Endothelial cell of umbilical vein (primary cell): ENCODE measurements around the gene PAK5. TPM values are rescaled to one million over a fixed set of nuclear protein-coding genes. Genes with fewer than 3 reads are reported as not detected.

Experiments used
- BruUV-seq: library from RNA; stranded (reverse); fragments of 400-500 nt; replicated peaks from 2 replicates; lab custom pipeline; 2021; lab: Mats Ljungman, UMichigan
- CTCF ChIA-PET: fragments of 300-600, 350-600 bp; sonication (Branson Sonifier 250); formaldehyde crosslinking; loops from one replicate; lab custom pipeline; 2021; ENCODE audit warnings: antibody characterized with exemption, inconsistent platforms; lab: Charles Lee
- POLR2A ChIA-PET: fragments of 300-600, 350-600 bp; sonication (Branson Sonifier 250); formaldehyde crosslinking; loops from one replicate; lab custom pipeline; 2021; ENCODE audit warnings: antibody characterized with exemption, inconsistent platforms; lab: Charles Lee
- DNase-seq: peaks from one replicate; pipeline ENCODE4 v3.0.0-alpha.2; 2011; ENCODE audit warnings: low read depth, low spot score
- FAIRE-seq: peaks from 2 replicates; lab custom pipeline; 2011; peaks lifted over from hg19 to GRCh38; lab: Jason Lieb, UNC
- H2AFZ ChIP-seq: 2 replicates; pipeline ENCODE4 v1.6.0; 2012; ENCODE audit warnings: low read depth, low read length, control low read depth, inconsistent platforms
- H3K27ac ChIP-seq: 2 replicates; pipeline ENCODE4 v1.5.1; 2011; ENCODE audit warnings: low read depth, mild to moderate bottlenecking, control low read depth, low read length, moderate library complexity; ENCODE audit not compliant: insufficient read depth
- H3K27me3 ChIP-seq, 2 experiments: 2 replicates each; pipeline versions ENCODE4 v1.6.0 to v1.6.1; 2011; ENCODE audit warnings: low read length in 2 of 2, mixed read lengths in 1 of 2; ENCODE audit not compliant: control insufficient read depth in 2 of 2, insufficient read depth in 2 of 2
- H3K36me3 ChIP-seq, 2 experiments: 2 replicates in 1 of 2; 3 replicates in 1 of 2; pipeline ENCODE4 v1.5.1; 2011; ENCODE audit warnings: low read length in 2 of 2, mild to moderate bottlenecking in 1 of 2, moderate library complexity in 1 of 2; ENCODE audit not compliant: control insufficient read depth in 2 of 2, insufficient read depth in 2 of 2; ENCODE audit errors: extremely low read depth in 1 of 2
- H3K4me1 ChIP-seq: 3 replicates; pipeline ENCODE4 v1.5.1; 2011; ENCODE audit warnings: mild to moderate bottlenecking, low read length; ENCODE audit not compliant: control insufficient read depth, insufficient read depth; ENCODE audit errors: extremely low read depth
- H3K4me2 ChIP-seq: 2 replicates; pipeline ENCODE4 v1.6.1; 2011; ENCODE audit warnings: low read length, control low read depth, mixed read lengths; ENCODE audit not compliant: insufficient read depth
- H3K4me3 ChIP-seq, 3 experiments: fragments of 200-600 bp in 1 of 3; sonication (generic), shearing (Covaris generic) in 1 of 3; replicated peaks in 1 of 3; 2 replicates each; pipeline ENCODE4 v1.5.1; 2011 to 2016; ENCODE audit warnings: control low read depth in 3 of 3, low read length in 3 of 3, mild to moderate bottlenecking in 2 of 3, inconsistent platforms in 1 of 3, low read depth in 1 of 3, moderate library complexity in 1 of 3; ENCODE audit not compliant: insufficient read depth in 1 of 3
- H3K79me2 ChIP-seq: 2 replicates; pipeline ENCODE4 v1.6.0; 2012; ENCODE audit warnings: low read length, inconsistent platforms; ENCODE audit not compliant: control insufficient read depth, insufficient read depth
- H3K9ac ChIP-seq: replicated peaks from 2 replicates; pipeline ENCODE3; 2011; ENCODE audit warnings: low read length, control low read depth; ENCODE audit not compliant: insufficient read depth; ENCODE audit errors: extremely low read depth
- H3K9me1 ChIP-seq: replicated peaks from 3 replicates; pipeline ENCODE4 v1.6.0; 2011; ENCODE audit warnings: mild to moderate bottlenecking, low read length; ENCODE audit not compliant: control insufficient read depth, insufficient read depth; ENCODE audit errors: extremely low read depth
- H3K9me3 ChIP-seq: replicated peaks from 2 replicates; pipeline ENCODE4 v1.5.1; 2012; ENCODE audit warnings: low read length, inconsistent platforms; ENCODE audit not compliant: control insufficient read depth, insufficient read depth
- H4K20me1 ChIP-seq: replicated peaks from 2 replicates; pipeline ENCODE3; 2011; ENCODE audit warnings: mild to moderate bottlenecking, low read length; ENCODE audit not compliant: control insufficient read depth, insufficient read depth; ENCODE audit errors: extremely low read depth
- CTCF ChIP-seq, 2 donors: IDR thresholded peaks; 1 replicate in 1 of 2; 2 replicates in 1 of 2; pipeline ENCODE4 v1.5.1; 2011; ENCODE audit warnings: low read length in 2 of 2, mild to moderate bottlenecking in 2 of 2, moderate library complexity in 2 of 2, control low read depth in 1 of 2, inconsistent platforms in 1 of 2, low read depth in 1 of 2; ENCODE audit not compliant: insufficient read depth in 1 of 2; ENCODE audit errors: extremely low read depth in 1 of 2
- EZH2 ChIP-seq: IDR thresholded peaks from 2 replicates; pipeline ENCODE4 v1.6.1; 2012; ENCODE audit warnings: borderline replicate concordance, low read depth, mild to moderate bottlenecking, moderate library complexity, low read length, inconsistent platforms; ENCODE audit not compliant: severe bottlenecking
- FOS ChIP-seq: IDR thresholded peaks from 2 replicates; pipeline ENCODE4 v1.6.1; 2011; ENCODE audit warnings: mild to moderate bottlenecking, low read length, moderate library complexity, borderline replicate concordance; ENCODE audit not compliant: insufficient read depth
- GATA2 ChIP-seq: IDR thresholded peaks from 2 replicates; pipeline ENCODE4 v1.7.0; 2011; ENCODE audit warnings: low read depth, mild to moderate bottlenecking, moderate library complexity, mixed read lengths, low read length; ENCODE audit not compliant: insufficient read length, insufficient read depth
- JUN ChIP-seq: IDR thresholded peaks from 2 replicates; pipeline ENCODE4 v1.6.1; 2011; ENCODE audit warnings: borderline replicate concordance, low read depth; ENCODE audit not compliant: insufficient read length, insufficient read depth
- MAX ChIP-seq: IDR thresholded peaks from 2 replicates; pipeline ENCODE4 v1.6.1; 2011; ENCODE audit not compliant: insufficient read depth, insufficient read length
- MYC ChIP-seq: IDR thresholded peaks from one replicate; pipeline ENCODE4 v1.6.1; 2011; ENCODE audit warnings: mild to moderate bottlenecking, low read depth, low read length
- POLR2A ChIP-seq: IDR thresholded peaks from 2 replicates; pipeline ENCODE4 v1.6.1; 2012; ENCODE audit warnings: low read depth, mild to moderate bottlenecking, control low read depth, low read length
- POLR2AphosphoS5 ChIP-seq: IDR thresholded peaks from 2 replicates; pipeline ENCODE4 v1.6.1; 2012; ENCODE audit warnings: low read depth, mild to moderate bottlenecking, control low read depth, low read length, moderate library complexity; ENCODE audit not compliant: insufficient read depth
- dilution Hi-C: fragments of 300-500 bp; cut with MboI; formaldehyde crosslinking; loops from one replicate; pipeline ENCODE4 v1.15.0; 2019; ENCODE audit warnings: low sequenced_read_pairs; ENCODE audit not compliant: extremely low pct_ligation_motif_present
- intact Hi-C: fragments of 100-400 bp; cut with micrococcal nuclease; formaldehyde crosslinking; loops from one replicate; pipeline ENCODE4 v1.10.0; 2022
- polyA plus RNA-seq, 4 experiments: library from polyadenylated mRNA; depleted of rRNA in 3 of 4; stranded (reverse) in 3 of 4; unstranded in 1 of 4; fragments of >200 nt; gene quantifications; 2 replicates each; pipeline versions ENCODE4 v1.2.1 to v1.2.3, GENCODE V29; 2011 to 2012; ENCODE audit warnings: missing spikeins in 1 of 4
- total RNA-seq: library from RNA; stranded (reverse); gene quantifications from 2 replicates; pipeline ENCODE4 v1.2.3, GENCODE V29; 2021

Gene PAK5
- total and polyA plus RNA-seq, 2 donors (not counting 3 experiments of a cell fraction or from before 2014, with no cell fraction given): not detected

GRCh38 chr20:9535449-9535848 lies 303.4 kb downstream of the PAK5 start:
- BruUV-seq: no TSS peak
- Histone ChIP-seq H3K9me1 (no peaks in the 10 kb centered on the region), H3K36me3 (no peaks in the 10 kb centered on the region), H3K4me1 (no peaks in the 10 kb centered on the region), H3K79me2 (no peaks in the 10 kb centered on the region), H3K9me3 (no peaks in the 10 kb centered on the region), H3K27ac (no peak overlapping the region), H3K4me3 (no peak overlapping the region), H3K27me3 (peaks cover 0 to 3% of the 10 kb centered on the region in 2 experiments), H3K9ac (no peak overlapping the region), H4K20me1 (no peaks in the 10 kb centered on the region), H3K4me2 (no peak overlapping the region), H2AFZ (no peak overlapping the region)
- FAIRE-seq (no peak), DNase-seq (no peak)
- dilution Hi-C loops (no loop called here), intact Hi-C loops (no loop called here)
- ChIA-PET CTCF (no interaction called here), POLR2A (no interaction called here)
- no peak for TF ChIP-seq CTCF (IDR thresholded peaks at IDR 0.05; ENCODE audit: extremely low read depth in 1 of 2, insufficient read depth in 1 of 2, low read depth in 1 of 2, low read length in 2 of 2)
- TF ChIP-seq MAX: no peak
- TF ChIP-seq FOS: no peak
- no peak for TF ChIP-seq POLR2AphosphoS5
- no peak for TF ChIP-seq JUN
- TF ChIP-seq EZH2: no peak
- no peak for TF ChIP-seq MYC
- no peak for TF ChIP-seq GATA2
- no peak for TF ChIP-seq POLR2A
